GM15510 (cell line): ENCODE data around the gene CTNNB1.

Experiments used
- POLR2A ChIP-seq: IDR thresholded peaks from 3 replicates; pipeline ENCODE4 v1.6.1; 2011; ENCODE audit warnings: borderline replicate concordance; ENCODE audit not compliant: insufficient read length; ENCODE audit errors: extremely low read depth

CTNNB1 gene

DNA sequence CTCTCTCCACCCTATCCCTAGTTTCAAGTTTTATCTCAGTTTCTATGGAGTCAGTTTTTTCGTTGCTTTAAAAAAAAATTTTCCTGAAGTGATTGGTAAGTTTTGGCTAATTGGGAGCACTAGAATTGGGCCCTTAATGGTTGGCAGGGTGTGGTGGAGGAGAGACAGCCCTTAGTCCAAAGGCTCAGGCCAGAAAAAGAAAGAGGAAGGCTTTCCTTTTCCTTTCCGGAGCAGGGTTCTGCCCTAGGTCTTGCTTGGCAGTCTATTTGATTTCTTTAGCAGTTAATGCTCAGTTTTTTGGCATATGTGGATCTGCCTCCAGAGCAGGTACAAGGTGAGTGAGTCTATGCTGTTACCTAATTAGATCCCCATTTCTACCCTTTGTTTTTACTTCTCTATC lies 22.7 kb downstream of the CTNNB1 start:
- no peak for TF ChIP-seq POLR2A

DNA sequence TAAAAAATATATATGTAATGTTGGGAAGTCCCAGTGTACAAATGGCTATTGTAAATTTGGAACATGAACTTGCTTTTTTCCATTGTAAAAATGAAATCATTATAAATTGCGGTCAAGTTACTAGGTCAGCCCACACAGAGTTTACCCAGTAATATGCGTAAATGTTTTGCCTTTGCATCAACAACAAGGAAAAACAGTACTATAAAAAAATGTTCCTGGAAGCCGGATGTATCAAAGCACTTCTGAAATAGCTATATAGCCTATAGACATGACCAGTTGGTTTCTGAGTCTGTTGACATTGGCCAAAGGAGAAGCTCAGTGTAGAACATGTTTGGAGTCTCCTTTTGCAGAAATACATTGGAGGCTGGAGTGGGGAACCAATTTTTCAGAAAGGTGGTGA lies 23.2 kb downstream of the CTNNB1 start:
- TF ChIP-seq POLR2A = no peak

DNA sequence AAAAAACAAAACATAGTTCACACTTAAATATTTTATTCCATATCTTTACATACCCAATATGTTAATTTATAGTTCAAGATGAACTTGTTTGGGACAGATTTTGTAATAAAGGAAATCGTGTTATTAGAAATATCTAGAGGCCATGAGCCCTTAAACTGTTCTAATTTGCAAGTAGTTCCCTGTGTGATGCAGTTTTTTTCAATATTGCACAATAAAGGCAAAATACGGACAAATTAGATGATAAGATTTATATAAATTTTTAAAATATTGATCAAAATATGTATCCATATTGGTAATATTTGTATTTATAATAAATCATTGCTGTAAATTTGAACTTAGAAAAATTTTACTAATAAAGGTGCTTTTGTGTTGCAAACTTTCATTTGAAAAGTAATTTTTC lies 23.8 kb downstream of the CTNNB1 start:
- TF ChIP-seq POLR2A = no peak

DNA sequence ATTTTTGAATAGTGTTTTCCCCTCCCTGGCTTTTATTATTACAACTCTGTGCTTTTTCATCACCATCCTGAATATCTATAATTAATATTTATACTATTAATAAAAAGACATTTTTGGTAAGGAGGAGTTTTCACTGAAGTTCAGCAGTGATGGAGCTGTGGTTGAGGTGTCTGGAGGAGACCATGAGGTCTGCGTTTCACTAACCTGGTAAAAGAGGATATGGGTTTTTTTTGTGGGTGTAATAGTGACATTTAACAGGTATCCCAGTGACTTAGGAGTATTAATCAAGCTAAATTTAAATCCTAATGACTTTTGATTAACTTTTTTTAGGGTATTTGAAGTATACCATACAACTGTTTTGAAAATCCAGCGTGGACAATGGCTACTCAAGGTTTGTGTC lies 24.4 kb downstream of the CTNNB1 start:
- TF ChIP-seq POLR2A = no peak

DNA sequence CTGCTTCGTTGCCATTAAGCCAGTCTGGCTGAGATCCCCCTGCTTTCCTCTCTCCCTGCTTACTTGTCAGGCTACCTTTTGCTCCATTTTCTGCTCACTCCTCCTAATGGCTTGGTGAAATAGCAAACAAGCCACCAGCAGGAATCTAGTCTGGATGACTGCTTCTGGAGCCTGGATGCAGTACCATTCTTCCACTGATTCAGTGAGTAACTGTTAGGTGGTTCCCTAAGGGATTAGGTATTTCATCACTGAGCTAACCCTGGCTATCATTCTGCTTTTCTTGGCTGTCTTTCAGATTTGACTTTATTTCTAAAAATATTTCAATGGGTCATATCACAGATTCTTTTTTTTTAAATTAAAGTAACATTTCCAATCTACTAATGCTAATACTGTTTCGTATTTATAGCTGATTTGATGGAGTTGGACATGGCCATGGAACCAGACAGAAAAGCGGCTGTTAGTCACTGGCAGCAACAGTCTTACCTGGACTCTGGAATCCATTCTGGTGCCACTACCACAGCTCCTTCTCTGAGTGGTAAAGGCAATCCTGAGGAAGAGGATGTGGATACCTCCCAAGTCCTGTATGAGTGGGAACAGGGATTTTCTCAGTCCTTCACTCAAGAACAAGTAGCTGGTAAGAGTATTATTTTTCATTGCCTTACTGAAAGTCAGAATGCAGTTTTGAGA lies 25.0 kb downstream of the CTNNB1 start:
- TF ChIP-seq POLR2A = no peak

DNA sequence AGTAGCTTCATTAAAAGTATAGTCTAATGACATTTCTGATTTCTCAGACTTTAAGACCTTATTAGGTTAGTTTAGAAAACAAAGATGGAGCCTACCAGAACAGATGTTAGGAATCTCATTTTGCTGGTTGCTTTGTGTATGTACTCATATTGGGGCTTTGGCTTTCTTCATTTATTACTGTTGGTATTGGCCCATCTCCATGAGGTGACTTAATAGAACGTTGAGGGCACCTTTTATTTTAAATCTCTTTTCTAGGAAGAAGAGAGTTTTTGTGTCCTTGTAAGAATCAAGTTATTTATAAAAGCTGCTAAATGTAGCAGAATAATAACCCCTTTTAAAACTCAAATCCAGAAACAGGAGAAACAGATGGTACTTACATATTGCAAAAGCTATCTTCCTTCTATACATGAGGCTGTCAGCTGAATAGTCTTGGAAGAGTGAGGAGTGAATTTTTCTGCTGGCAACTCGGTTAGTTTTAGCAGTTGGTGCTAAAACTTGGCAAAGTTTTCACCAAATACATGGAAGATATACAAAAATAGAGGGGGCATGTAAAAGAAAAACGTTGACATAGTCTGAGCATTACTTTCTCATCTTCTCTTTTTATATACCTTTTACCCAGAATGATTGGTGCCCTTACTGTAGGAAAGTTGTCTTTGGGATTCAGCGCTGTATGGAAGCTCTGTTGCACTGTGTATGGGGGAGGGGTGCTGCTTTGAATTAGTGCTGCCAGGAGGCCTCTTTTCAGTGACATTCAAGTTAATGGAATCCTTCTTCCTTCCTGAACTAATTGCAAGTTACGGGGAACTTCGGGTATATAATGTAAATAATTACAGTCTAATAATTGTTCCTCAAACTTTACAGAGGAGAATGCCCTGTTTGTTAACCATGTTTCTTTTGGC lies 35.8 kb downstream of the CTNNB1 start:
- TF ChIP-seq POLR2A = no peak

DNA sequence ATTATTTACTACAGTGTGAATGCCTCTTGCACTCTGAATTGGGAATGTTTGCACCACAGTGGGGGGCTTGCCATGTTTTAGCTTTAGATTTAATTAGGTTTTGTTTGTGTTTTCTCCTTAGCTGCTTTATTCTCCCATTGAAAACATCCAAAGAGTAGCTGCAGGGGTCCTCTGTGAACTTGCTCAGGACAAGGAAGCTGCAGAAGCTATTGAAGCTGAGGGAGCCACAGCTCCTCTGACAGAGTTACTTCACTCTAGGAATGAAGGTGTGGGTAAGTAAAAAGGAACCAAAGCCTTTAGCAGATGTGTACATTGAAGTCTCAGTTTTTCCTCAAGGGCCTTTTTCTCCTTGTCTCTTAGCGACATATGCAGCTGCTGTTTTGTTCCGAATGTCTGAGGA lies 36.9 kb downstream of the CTNNB1 start:
- no peak for TF ChIP-seq POLR2A

DNA sequence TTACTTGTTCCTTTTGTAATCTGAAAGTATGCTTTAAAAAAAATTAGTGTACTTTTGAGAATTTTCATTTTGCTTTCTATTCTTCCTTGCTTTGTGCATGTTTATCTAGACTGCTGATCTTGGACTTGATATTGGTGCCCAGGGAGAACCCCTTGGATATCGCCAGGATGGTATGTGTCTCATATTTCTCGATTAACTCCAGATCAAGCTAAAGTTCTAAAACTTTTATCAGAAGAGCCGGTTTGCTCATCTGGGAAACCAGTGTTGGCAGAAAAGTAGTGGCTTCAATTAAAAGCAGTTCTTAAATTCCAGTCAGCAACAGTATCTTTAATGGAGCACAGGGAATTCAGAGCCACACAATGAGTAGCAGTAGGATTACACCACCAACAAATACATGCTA lies 38.6 kb downstream of the CTNNB1 start:
- no peak for TF ChIP-seq POLR2A

DNA sequence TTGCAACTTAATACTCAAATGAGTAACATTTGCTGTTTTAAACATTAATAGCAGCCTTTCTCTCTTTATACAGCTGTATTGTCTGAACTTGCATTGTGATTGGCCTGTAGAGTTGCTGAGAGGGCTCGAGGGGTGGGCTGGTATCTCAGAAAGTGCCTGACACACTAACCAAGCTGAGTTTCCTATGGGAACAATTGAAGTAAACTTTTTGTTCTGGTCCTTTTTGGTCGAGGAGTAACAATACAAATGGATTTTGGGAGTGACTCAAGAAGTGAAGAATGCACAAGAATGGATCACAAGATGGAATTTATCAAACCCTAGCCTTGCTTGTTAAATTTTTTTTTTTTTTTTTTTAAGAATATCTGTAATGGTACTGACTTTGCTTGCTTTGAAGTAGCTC lies 40.3 kb downstream of the CTNNB1 start:
- TF ChIP-seq POLR2A = no peak

DNA sequence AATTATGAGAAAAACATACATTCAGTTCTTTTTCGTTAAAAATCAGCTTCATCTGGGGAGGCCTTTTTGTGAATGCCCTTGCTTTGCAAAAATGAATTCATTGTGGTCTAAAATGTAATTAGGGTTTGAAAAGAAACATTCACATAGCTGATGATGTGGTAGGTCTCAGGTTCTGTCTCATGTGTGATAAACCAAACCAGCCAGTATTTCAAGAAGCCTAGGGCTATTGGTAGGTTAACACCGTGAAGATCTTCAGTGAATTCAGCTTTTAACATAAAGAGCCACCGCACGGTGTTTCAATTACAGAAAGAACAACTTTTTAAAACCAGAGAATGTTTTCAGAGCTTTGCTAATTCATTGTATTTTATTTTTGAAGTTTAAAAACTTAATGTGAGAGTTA lies 41.9 kb downstream of the CTNNB1 start:
- no peak for TF ChIP-seq POLR2A

DNA sequence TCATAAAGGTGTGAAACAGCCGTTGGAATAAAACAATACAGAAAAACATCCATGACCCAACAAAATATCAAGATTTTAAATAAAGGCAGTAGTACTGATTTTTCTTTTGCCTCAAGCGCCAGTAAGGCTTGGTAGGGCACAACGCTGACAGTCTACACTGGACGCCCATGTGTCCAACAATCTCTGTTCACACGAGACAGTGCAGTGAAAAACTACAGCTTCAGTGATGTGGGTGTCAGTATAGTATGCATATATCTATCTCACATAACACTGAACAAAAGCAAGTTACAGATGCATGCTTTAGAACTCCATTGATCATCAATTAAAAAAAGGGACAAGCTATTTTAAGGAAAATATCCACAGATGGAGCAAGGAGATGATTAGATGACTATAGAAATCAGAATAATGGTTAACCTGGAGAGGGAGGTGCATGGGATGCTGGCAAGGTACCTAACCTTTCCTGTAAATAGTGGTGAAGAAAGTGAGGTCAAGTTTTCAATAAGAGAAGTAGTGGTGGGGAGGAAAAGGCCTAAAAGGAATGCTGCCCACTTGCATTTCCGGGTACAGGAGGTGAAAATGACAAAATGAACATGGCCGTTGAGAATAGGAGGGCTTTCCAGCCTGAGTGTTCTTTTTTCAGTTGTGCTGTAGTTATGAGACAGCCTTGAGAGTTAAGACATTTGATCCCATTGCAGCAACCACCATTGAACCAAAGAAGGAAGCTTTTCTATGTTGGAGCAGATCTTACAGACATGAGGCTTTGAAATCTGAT lies 42.7 kb downstream of the CTNNB1 start:
- no peak for TF ChIP-seq POLR2A

DNA sequence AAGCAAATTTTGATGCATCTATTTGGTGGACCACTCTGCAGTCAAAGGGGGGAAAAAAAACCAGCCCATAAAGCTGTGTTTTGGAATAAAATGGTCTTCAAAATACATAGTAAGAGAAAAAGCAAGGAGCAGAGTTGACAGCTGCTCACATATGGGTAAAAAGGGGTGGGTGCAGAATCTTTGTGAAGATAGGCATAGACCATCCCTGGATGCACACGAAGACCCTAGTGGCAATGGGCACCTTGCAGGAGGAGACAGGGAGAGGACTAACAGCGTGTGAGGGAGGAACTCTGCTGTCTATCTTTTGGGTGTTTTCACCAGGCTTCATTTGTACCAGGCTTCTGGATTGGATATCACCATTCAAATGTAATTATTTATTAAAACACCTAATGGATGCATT lies 43.9 kb downstream of the CTNNB1 start:
- TF ChIP-seq POLR2A = no peak

DNA sequence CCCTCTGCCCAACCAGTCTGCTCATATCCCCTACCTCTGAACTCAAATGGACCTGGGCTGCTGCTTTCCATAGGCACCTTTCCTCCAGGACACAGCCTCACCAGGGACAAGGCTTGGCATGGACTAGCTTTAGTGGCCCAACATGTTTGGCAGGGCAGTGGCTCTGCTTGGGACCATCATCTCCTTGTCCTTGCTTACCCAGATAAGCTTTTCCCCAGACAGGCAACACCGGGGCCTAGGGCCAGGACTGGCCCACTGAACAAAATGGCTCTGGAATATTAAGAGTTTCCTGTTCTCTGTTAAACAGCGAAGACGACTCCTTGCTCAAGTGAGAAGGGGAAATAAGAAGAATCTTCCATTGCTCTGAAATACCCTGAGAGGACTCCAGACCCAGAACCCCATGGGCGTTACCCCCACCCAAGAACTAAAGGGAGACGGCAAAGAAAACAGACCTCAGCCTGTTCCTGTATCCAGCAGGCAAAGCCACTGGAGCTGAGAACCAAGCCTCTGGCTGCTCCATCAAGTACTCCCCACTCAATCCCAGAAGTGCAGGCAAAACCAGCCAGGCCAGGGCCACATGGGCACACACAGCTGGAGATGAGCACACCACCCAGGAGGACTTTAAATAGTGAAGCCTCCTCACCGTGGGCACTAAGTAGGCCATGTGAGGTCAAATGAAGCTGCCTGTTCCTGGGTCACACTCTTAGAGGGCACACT lies 45.5 kb downstream of the CTNNB1 start:
- TF ChIP-seq POLR2A = no peak
